ENCODE data around the gene TUBA4A.

GRCh38 chr2:219205981-219206327, 47.8 kb downstream of the TUBA4A start:
- TF ChIP-seq CTCF (optimal IDR thresholded peaks at IDR 0.05 in 1 of 3, IDR thresholded peaks at IDR 0.05 in 1 of 3, conservative IDR thresholded peaks at IDR 0.05 in 1 of 3; ENCODE audit: extremely low read depth in 1 of 3, insufficient read depth in 2 of 3, low read length in 3 of 3) (no peak), EZH2 (IDR thresholded peaks at IDR 0.05; ENCODE audit: low read length) (no peak)

All from keratinocyte (primary cell).